Measurements from ENCODE around the gene PHLDA3. TPM values are rescaled to one million over a fixed set of nuclear protein-coding genes. Genes with fewer than 3 reads are reported as not detected.
"Not testable (repeated sequence)": the region's sequence is repeated elsewhere in the genome, so short reads cannot be mapped to it uniquely, and the experiment has no call there.

The PHLDA3 gene
- total RNA-seq, 5 donors from 2014 or later (not counting 1 experiment from before 2014, with no cell fraction given): 0.83 to 5.8 (median 3.6) TPM

- CTCF ChIA-PET: interaction anchor here in 1 of 2 donors (1.8 kb wide), 1 partner anchor 16 kb away, joined by 6 read pairs; no protein-coding TSS in a partner anchor
- Mint-ChIP-seq H3K4me1 (no peaks in the 10 kb centered on the region), H3K27me3 (no peaks in the 10 kb centered on the region), H3K36me3 (peaks cover 32% of the 10 kb centered on the region), H3K4me3 (no peak overlapping the region), H3K9me3 (no peaks in the 10 kb centered on the region), H3K27ac (no peak overlapping the region)
- Histone ChIP-seq H3K27me3 (replicated peaks in 1 of 2; ENCODE audit: control insufficient read depth in 2 of 2, extremely low read depth in 1 of 2, insufficient read depth in 2 of 2, low read length in 1 of 2) (no peaks in the 10 kb centered on the region), H3K9me3 (no peaks in the 10 kb centered on the region), H3K36me3 (ENCODE audit: control insufficient read depth in 2 of 2, extremely low read depth in 1 of 2, insufficient read depth in 1 of 2, low read length in 1 of 2) (peaks cover 16 to 36% of the 10 kb centered on the region in 2 donors), H3K27ac (ENCODE audit: low read length) (no peak overlapping the region), H3K4me1 (ENCODE audit: control insufficient read depth in 1 of 2, extremely low read depth in 1 of 2, insufficient read depth in 2 of 2, low read length in 2 of 2) (no peaks in the 10 kb centered on the region), H3K4me3 (ENCODE audit: control insufficient read depth in 1 of 2, extremely low read depth in 1 of 2, low read length in 1 of 2) (no peak overlapping the region)
- ATAC-seq (replicated peaks in 1 of 4) (no peak), DNase-seq (no peak)
- POLR2A ChIA-PET: interaction anchor here in 1 of 2 donors (0.6 kb wide), 1 partner anchor 16 kb away, joined by 3 read pairs; no protein-coding TSS in a partner anchor
- WGBS (ENCODE audit: insufficient coverage): 86% methylated on average over 1 of the region's 8 CpGs
Measured at GRCh38 chr1:201496296-201496690, 27.3 kb upstream of the PHLDA3 start.

- no peak overlapping the region for H3K4me3 ChIP-seq (ENCODE audit: control insufficient read depth in 1 of 2, extremely low read depth in 1 of 2, low read length in 1 of 2)
- Mint-ChIP-seq H3K36me3 (peaks cover 35% of the 10 kb centered on the region), H3K27ac (no peak overlapping the region), H3K27me3 (no peaks in the 10 kb centered on the region), H3K4me3 (no peak overlapping the region), H3K9me3 (no peaks in the 10 kb centered on the region), H3K4me1 (no peaks in the 10 kb centered on the region)
- WGBS (ENCODE audit: insufficient coverage): 94% methylated on average over 6 of the region's 11 CpGs
- H3K4me1 ChIP-seq (ENCODE audit: control insufficient read depth in 1 of 2, extremely low read depth in 1 of 2, insufficient read depth in 2 of 2, low read length in 2 of 2): no peaks in the 10 kb centered on the region
- no peaks in the 10 kb centered on the region for H3K27me3 ChIP-seq (replicated peaks in 1 of 2; ENCODE audit: control insufficient read depth in 2 of 2, extremely low read depth in 1 of 2, insufficient read depth in 2 of 2, low read length in 1 of 2)
- H3K9me3 ChIP-seq: no peaks in the 10 kb centered on the region
- POLR2A ChIA-PET: interaction anchor here in 1 of 2 donors (0.6 kb wide), 1 partner anchor 16 kb away, joined by 3 read pairs; no protein-coding TSS in a partner anchor
- CTCF ChIA-PET: interaction anchor here (1.8 to 2.3 kb wide), 2 partner anchors 17 kb away, joined by 6 read pairs; no protein-coding TSS in a partner anchor
- no peak for DNase-seq
- ATAC-seq (replicated peaks in 1 of 4): no peak
- H3K36me3 ChIP-seq (ENCODE audit: control insufficient read depth in 2 of 2, extremely low read depth in 1 of 2, insufficient read depth in 1 of 2, low read length in 1 of 2): peaks cover 15 to 36% of the 10 kb centered on the region in 2 donors
- H3K27ac ChIP-seq (ENCODE audit: low read length): no peak overlapping the region
Measured at GRCh38 chr1:201495551-201496295, 26.7 kb upstream of the PHLDA3 start.

- H3K4me3 ChIP-seq (ENCODE audit: control insufficient read depth in 1 of 2, extremely low read depth in 1 of 2, low read length in 1 of 2): no peak overlapping the region
- H3K27me3 ChIP-seq (replicated peaks in 1 of 2; ENCODE audit: control insufficient read depth in 2 of 2, extremely low read depth in 1 of 2, insufficient read depth in 2 of 2, low read length in 1 of 2): no peaks in the 10 kb centered on the region
- POLR2A ChIA-PET: no interaction called here
- no peak overlapping the region for H3K27ac ChIP-seq (ENCODE audit: low read length)
- no peaks in the 10 kb centered on the region for H3K4me1 Mint-ChIP-seq
- no peak for ATAC-seq (replicated peaks in 1 of 4)
- CTCF ChIA-PET: interaction anchor here (0.6 to 2.3 kb wide), 3 partner anchors 19 to 1353 kb away, joined by 3 to 6 read pairs (median 4); no protein-coding TSS in a partner anchor
- no peaks in the 10 kb centered on the region for H3K9me3 Mint-ChIP-seq
- no peak overlapping the region for H3K27ac Mint-ChIP-seq
- peaks cover 47% of the 10 kb centered on the region for H3K36me3 Mint-ChIP-seq
- H3K36me3 ChIP-seq (ENCODE audit: control insufficient read depth in 2 of 2, extremely low read depth in 1 of 2, insufficient read depth in 1 of 2, low read length in 1 of 2): peaks cover 13 to 40% of the 10 kb centered on the region in 2 donors
- DNase-seq: no peak
- H3K27me3 Mint-ChIP-seq: no peaks in the 10 kb centered on the region
- WGBS (ENCODE audit: insufficient coverage): 90% methylated on average over 12 of the region's 15 CpGs
- H3K4me1 ChIP-seq (ENCODE audit: control insufficient read depth in 1 of 2, extremely low read depth in 1 of 2, insufficient read depth in 2 of 2, low read length in 2 of 2): no peaks in the 10 kb centered on the region
- no peak overlapping the region for H3K4me3 Mint-ChIP-seq
- no peaks in the 10 kb centered on the region for H3K9me3 ChIP-seq
Measured at GRCh38 chr1:201493757-201494617, 25.0 kb upstream of the PHLDA3 start.

- DNase-seq; H3K27me3 Mint-ChIP-seq; H3K4me1 ChIP-seq (ENCODE audit: control insufficient read depth in 1 of 2, extremely low read depth in 1 of 2, insufficient read depth in 2 of 2, low read length in 2 of 2); ATAC-seq (replicated peaks in 1 of 4); POLR2A ChIA-PET; H3K4me1 Mint-ChIP-seq; H3K4me3 Mint-ChIP-seq; H3K9me3 ChIP-seq; H3K9me3 Mint-ChIP-seq; H3K27ac Mint-ChIP-seq; H3K27ac ChIP-seq (ENCODE audit: low read length); H3K4me3 ChIP-seq (ENCODE audit: control insufficient read depth in 1 of 2, extremely low read depth in 1 of 2, low read length in 1 of 2); H3K27me3 ChIP-seq (replicated peaks in 1 of 2; ENCODE audit: control insufficient read depth in 2 of 2, extremely low read depth in 1 of 2, insufficient read depth in 2 of 2, low read length in 1 of 2): not testable (repeated sequence)
- H3K36me3 ChIP-seq (ENCODE audit: control insufficient read depth in 2 of 2, extremely low read depth in 1 of 2, insufficient read depth in 1 of 2, low read length in 1 of 2): peaks cover 15 to 49% of the 10 kb centered on the region in 2 donors
- CTCF ChIA-PET: interaction anchor here (0.7 to 2.3 kb wide), 2 partner anchors 20 kb away, joined by 3 to 6 read pairs; no protein-coding TSS in a partner anchor
- H3K36me3 Mint-ChIP-seq: peaks cover 55% of the 10 kb centered on the region
- WGBS (ENCODE audit: insufficient coverage): 100% methylated on average over 1 of the region's 3 CpGs
Measured at GRCh38 chr1:201493026-201493656, 24.2 kb upstream of the PHLDA3 start.

GRCh38 chr1:201491896-201492511 is 23.0 kb upstream of the PHLDA3 start:
- 100% methylated on average over 1 of the region's 3 CpGs for WGBS (ENCODE audit: insufficient coverage)
- ChIA-PET POLR2A (no interaction called here), CTCF (interaction anchor here in 1 of 2 donors (0.7 kb wide), 1 partner anchor 21 kb away, joined by 3 read pairs; no protein-coding TSS in a partner anchor)
- Histone ChIP-seq H3K36me3 (ENCODE audit: control insufficient read depth in 2 of 2, extremely low read depth in 1 of 2, insufficient read depth in 1 of 2, low read length in 1 of 2) (peaks cover 15 to 58% of the 10 kb centered on the region in 2 donors), H3K4me1 (ENCODE audit: control insufficient read depth in 1 of 2, extremely low read depth in 1 of 2, insufficient read depth in 2 of 2, low read length in 2 of 2) (no peaks in the 10 kb centered on the region), H3K4me3 (ENCODE audit: control insufficient read depth in 1 of 2, extremely low read depth in 1 of 2, low read length in 1 of 2) (no peak overlapping the region), H3K27me3 (replicated peaks in 1 of 2; ENCODE audit: control insufficient read depth in 2 of 2, extremely low read depth in 1 of 2, insufficient read depth in 2 of 2, low read length in 1 of 2) (no peaks in the 10 kb centered on the region), H3K9me3 (no peaks in the 10 kb centered on the region), H3K27ac (ENCODE audit: low read length) (no peak overlapping the region)
- H3K4me3 Mint-ChIP-seq: no peak overlapping the region
- DNase-seq (no peak), ATAC-seq (replicated peaks in 1 of 4) (no peak)
- H3K27ac Mint-ChIP-seq: peak overlapping the region in 1 of 2 donors; percentile 11
- H3K9me3 Mint-ChIP-seq: no peaks in the 10 kb centered on the region
- H3K4me1 Mint-ChIP-seq: no peaks in the 10 kb centered on the region
- H3K36me3 Mint-ChIP-seq: peaks cover 65% of the 10 kb centered on the region
- no peaks in the 10 kb centered on the region for H3K27me3 Mint-ChIP-seq
